NCI-H146 treated with DMSO at 0.1 percent for 48 hours (cell line): ENCODE measurements around the gene GRM8.

Experiments
- DNase-seq: peaks from one replicate; lab custom pipeline; 2025; ENCODE audit not compliant: unreplicated experiment; lab: John Stamatoyannopoulos, UW

GRM8 gene

DNA sequence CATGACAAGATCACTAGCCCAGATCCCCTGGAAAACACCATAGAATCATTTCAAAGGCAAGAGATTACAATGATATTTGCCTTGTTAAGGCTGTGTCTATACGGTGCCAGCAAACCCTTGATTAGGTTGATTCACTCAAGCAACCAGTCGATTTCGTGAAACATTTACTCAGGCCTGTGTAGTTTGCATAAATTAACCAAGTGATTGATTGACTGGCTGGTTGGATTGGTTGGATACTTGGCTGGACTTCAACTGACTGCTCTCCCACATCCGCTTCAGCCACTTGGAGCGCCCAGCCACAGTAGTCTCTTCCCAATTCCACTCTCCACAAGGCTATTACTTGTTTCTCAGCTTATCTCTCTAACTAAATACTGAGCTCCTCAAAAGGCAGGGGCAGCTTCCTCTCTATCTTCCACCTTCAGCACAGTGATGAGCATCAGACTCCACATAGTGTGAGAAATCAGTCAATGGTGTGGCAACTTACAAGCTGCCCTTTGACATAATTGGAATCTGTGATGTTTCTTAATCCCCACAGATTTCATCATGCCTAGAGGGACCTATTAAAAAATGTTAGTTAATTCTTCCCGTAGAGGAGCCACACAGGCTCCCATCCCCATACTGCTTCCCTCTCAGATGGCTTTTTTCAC is 217.4 kb downstream of the GRM8 start:
- DNase-seq = no peak

DNA sequence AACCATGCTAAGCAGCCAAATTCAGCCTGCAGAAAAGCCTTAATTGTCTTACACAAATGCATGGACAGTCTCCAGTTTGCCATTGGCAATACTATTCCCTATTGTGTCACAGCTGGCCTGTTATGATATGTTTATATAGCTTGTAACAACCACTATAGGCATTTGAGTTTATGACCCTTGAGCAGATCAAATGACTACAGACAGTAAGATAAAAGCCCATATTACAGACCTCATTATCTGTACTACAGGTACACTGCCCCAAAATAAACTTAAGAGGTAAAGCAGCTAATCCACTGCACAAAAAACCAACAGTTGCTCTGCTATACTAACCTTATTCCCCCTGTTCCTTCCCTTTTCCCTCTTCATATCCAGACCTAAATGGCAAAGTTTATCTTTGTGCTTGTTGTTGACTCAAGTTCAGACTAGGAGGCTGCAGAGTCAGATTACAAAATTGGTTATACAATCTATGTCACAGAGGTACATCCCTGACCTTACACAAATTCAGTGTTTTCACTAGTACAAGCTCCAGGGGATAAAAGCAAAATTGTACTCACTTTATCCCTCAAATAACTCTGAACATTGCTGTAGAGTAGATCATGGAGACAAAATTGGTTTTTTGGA is 218.4 kb downstream of the GRM8 start:
- DNase-seq = no peak

DNA sequence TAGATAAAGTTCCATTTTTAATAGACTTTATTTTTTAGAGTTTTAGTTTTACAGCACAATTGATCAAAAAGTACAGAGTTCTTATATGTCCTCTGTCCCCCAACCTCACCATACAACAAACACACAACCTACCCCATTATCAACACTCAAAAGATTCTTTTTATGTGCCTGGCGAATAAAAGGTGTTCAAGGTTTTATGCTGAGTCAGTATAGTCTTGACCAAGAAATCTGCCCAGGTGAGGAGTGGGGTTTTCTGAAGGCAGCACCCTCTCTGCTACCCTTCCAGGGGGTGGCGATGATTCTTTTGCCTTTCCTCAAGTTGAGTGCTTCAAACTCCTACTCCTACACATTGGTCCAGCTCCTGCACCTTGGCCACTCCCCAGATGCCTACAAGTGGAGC is 222.9 kb downstream of the GRM8 start:
- no peak for DNase-seq

DNA sequence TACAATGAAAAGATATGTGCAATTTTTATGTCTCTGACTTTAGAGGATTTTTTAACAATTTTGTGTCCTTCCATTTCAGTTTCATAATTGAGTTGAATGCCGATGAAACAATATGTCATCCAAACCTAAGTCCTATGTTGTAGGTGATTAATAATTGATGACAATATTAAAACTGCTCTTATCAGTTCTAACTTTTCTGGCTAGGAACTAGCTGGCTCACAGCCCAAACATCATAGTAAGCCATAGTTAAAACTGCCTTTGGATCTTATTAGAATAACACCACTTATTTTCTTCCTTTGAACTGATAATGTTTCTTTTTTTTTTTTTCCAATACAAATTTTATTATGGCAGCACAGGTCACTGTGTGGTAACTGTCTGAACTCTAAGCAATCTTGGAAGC is 230.9 kb downstream of the GRM8 start:
- no peak for DNase-seq

DNA sequence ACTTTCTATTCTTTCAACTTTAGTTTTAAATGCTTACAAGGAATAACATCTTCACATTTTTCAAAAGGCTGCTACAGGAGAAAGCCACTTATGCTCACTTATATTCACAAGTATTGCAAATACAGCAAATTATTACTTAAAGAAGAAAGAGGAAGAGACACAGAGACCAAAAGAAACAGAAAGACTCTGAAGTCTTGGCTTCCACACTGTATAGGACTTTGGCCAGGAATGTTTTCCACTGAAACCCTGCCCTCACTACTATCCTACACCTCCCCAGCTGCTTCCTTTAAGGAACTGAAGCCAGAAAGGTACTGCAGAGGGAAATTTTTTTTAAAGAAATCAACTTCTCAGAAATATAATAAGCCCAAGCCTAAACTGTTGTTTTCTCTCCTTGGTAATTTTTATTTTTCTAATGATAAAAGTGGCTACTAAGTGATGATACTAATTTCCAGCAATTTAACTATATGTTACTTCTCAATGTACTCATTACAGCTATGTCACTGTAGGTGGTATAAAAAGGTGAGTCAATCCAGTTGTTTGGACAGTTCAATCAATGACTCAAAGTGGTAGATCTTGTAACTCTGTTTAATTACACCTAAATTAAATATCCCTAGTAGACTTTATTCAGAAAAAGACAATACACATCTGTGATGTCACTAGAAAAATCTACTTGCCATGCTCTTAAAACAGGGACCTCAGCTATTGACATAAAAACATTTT is 231.6 kb downstream of the GRM8 start:
- DNase-seq = no peak

DNA sequence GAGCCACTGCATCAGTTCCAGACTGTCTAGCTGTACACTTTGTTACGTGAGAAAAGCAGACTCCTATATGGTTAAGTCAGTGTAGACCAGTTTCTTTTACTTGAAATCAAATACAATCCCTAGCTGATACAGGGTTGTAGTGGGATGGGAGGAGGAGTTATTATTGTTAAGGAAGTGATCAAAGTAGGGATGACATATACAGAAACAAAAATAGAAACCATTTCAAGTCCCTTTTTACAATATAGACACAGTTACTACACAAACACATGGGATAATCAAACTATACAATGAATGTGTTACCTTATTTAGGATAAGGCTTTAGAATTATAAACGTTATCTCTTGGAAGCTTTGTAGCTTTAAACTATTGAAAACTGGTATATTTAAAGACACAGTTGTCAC is 233.9 kb downstream of the GRM8 start:
- no peak for DNase-seq

DNA sequence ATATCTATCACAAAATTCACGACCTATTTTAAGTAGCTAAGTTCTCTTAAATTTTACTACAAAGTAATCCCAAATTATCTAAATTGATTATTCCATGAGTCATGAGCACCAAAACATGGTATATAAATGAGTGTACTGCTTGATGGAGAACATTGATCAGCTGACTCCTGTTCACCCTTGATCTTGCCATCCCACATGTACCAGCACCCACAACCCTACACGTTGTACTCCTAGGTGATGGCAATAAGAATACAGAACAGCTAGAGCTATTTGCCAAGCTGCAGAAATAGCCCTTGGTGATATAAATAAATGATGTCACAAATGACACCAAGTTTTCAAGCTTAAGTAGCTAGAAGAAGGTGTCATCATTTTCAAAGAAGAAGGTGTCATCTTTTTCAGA is 235.5 kb downstream of the GRM8 start:
- no peak for DNase-seq

DNA sequence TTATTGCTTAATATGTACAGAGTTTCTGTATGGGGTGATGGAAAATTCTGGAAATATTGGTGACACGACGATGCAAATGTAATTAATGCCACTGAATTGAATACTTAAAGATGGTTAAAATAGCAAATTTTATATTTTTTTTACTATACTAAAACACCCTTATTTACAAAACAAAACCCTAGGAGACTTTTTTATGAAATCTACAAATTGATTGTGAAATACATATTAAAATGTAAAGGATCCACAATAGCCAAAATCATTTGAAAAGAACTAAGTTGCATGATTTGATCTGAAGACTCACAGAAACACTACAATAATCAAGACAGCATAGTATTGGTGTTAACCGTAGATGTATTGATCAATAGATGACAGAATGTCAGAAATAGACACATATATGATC is 252.0 kb downstream of the GRM8 start:
- no peak for DNase-seq

DNA sequence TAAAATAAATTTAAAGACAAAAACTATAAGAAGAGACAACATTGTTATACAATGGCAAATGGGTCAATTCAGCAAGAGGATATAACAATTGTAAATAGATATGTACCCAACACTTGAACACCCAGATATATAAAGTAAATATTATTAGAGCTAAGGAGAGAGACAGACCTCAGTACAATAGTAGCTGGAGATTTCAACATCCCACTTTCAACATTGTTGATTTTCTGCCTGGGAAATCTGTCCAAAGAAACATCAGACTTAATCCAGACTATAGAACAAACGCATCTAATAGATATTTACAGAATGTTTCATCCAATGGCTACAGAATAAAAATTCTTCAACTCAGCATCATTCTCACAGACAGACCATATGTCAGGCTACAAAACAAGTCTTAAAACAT is 256.1 kb downstream of the GRM8 start:
- no peak for DNase-seq

DNA sequence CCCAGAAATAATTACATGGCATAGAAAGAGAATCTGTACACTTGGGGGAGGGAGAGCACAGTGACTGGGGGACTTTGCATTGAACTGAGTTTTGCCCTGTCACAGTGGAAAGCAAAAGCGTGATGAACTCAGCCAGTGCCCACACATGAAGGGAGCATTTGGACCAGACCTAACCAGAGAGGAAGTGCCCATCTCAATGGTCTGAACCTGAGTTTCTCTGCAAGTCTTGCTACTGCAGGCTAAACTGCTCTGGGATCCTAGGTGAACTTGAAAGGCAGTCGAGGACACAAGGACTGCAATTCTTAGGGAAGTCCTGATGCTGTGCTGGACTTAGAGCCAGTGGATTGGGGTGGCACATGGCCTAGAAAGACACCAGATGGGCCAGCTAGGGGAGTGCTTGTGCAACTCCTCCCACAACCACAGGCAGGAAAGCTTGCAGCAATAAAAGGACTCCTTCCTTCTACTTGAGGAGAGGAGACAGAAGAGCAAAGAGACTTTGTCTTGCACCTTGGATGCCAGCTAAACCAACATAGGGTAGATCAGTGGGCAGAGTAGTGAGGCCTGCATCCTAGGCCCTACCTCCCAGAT is 259.0 kb downstream of the GRM8 start:
- no peak for DNase-seq

DNA sequence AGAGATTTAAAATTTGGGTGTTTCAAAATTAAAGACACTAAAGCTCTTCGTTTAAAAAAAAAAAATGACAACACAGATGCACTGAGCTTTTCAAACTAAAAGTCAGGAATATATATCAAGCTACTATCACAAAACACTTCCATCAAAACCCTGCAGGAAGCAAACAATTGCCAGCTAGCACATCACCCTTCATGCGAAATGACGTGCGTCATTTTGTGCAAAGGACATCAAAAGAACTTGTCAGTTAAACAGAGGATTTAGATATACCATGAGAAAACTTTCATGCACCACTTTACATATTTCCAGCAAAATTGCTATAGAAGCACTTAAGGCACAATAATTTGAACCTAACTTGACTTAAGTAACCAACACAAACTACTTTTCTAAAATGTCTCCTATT is 264.7 kb downstream of the GRM8 start:
- no peak for DNase-seq

DNA sequence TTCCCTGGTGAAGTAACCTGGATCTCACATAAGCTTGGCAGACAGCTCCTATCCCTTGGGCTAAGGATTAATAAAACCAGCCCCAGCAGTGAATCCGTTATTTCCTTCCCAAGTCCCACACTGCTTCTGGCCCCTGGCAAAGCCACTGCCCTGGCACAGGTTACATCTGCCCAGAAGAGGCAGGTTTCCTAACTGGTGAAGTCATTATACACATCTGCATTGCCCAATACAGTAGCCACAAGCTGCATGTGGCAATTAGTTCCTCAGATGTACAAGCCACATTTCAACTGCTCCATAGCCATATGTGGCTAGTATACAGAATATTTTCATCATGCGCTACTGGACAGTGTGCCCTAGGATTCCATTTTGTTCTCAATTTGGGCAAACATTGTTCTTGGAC is 273.0 kb downstream of the GRM8 start:
- no peak for DNase-seq

DNA sequence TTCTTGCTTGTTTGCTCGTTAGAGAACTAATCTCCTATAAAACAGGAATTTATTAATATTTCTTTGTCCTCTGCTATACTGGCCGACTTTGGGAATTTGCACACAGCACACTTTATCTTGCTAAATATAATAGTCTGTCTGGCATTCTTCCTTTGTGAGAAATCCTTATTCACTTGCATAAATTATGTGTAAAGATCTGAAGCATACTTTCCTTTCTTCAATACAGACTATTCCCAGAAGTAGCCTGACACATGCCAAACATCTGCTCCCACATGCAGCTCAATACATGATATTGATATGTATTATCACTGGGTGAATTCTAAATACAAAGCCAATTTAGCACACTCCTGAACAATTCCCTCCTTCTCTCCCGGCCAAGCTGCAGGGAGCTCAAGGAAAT is 273.9 kb downstream of the GRM8 start:
- DNase-seq = no peak

DNA sequence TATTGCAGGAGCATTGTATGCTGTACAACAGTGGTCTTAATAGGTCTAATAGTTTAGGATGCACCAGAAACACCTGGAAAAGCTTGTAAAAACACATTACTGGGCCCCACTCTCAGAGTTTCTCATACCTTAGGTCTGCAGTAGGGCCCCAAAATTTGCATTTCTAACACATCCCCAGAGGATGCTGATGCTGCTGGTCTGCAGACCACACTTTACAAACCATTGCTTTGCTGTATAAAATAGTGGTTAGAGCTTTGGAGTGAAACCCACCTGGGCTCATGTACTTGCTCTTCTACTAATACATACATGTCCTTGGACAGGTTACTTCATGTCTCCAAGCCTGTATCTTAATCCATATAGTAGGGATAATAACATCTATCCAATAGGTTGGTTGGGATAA is 279.7 kb downstream of the GRM8 start:
- no peak for DNase-seq

DNA sequence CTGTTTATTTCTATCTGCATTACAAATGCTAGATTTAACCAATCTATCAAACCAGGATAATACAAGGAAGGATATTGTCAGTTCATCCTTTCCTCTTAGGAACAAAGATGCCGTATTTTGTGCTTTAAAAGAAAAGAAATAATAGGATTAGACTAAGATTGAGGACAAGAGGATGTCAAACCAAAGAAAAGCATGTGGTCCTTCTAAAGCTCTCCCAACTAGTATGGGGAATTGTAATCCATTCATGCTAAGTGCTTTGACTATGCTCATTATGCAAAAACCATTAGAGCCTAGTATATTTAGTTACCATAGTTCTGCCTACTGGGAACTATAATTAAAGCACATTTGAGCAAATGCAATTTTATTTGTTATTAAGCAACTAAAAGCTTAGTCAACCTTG is 280.2 kb downstream of the GRM8 start:
- no peak for DNase-seq

DNA sequence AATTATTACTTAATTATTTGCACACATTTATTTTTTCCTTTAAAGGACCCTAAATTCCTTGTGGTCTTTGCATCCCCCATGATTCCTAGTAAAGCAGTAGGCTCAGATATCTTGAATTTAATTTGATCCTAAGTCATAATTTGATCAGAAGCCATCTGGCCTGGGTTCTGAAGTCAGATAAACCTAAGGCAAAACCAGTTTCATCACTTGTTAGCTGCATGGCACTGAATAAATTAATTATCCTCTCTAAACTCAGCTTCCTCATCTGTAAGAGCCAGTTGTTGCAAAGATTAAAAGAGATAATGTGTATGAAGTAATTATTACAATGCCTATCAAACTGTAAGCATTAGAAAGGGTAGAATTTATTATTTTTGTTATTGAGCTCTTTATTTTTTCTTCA is 293.1 kb downstream of the GRM8 start:
- no peak for DNase-seq

DNA sequence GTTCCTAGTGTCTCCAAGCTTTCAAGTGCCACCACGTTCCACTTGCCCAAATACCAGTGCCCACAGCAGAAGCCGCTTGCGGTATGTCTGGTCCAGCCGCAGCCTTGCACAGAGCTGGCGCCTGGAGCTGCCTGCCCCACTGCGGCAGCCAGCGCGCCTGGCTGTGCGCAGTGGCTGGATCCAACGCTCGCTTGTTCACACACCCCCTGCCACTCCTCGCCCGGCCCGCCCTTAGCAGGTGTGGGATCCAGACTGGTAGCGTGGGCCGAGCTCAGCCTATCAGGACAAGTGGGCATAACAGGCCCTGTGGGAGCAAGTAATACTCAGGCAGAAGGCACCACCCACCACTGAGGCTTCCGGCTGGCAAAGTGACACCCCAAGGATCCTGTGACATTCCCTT is 294.4 kb downstream of the GRM8 start:
- no peak for DNase-seq

DNA sequence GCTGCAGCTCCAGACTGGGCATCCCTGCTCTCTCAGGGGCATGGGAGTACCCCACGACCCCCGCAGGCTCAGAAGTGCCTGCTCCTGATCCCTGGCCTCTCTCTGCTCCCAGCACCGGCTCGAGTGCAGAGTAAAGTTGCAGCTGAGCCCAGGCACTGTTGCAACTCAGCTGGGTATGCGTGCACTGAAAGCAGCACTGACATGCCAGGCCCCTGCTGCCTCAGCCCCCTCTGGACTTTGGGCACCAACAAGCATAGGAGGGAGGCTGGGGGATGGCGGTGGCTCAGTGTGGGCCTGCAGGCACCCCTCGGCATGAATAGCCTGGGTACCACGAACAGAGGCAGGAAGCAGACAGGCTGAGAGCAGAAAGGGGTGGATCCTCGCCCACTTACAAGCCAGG is 295.3 kb downstream of the GRM8 start:
- no peak for DNase-seq

DNA sequence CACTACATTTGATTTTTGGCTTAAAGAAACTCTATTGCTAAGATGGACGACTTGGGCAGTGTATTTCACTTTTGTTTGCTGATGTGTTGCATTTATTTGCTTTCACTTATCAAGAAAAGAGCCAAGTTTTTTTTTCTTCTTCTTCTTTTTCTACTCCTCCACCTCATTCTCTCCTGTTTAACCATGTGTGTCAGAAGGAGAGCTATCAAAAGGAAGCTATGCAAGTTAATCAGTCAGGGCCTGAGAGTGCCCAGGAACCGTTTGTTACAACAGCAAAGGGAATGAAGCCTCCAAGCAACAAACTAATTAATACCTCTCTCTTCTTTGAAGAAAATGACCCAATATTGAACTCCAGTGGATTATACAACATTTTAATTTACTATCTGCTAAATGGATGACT is 299.3 kb downstream of the GRM8 start:
- DNase-seq = no peak

DNA sequence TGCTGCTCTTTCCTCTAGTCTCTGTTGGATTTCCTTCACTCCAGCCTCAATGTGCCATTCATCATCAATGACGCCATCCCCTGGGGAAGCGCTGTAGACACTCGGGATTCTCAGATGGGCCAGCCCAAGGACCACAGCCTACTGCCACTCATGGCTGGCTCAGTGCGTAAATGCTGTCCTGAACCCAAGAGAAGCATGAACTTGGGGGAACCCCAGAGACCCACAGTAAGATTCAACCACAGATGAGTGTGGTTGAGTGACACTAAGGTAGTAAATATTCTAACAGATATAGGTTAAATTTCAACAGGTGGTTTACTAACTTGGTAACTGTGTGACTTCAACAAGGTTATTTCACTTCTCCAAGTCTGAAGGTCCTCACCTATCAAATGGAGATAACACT is 304.1 kb downstream of the GRM8 start:
- DNase-seq = no peak

DNA sequence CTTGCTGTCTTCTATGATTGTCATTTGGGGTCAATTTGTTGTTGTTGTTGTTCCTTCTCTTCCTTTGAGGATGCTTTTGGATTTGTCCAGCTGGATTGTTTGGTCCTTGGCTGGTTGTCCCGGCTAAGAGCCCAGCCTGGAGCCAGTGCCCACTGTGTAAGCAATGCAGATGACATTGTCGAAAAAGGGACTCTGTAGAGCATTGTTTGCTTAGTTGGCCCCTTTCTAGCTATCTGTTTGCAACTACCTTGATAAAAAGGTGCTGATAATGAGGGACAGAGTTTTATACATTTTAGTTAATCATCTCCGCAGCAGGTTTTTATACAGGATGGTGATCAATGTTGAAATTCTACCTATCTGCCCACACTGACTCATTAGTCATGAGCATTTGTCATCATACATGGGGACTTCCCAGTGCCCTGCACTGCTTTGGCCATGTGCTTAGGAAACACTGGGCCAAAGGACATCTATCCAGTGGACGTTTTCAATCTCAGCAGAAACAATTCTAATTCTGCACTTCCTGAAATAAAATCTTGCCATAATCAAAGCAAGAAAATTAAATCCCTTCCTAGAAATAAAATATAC is 311.9 kb downstream of the GRM8 start:
- DNase-seq = no peak

DNA sequence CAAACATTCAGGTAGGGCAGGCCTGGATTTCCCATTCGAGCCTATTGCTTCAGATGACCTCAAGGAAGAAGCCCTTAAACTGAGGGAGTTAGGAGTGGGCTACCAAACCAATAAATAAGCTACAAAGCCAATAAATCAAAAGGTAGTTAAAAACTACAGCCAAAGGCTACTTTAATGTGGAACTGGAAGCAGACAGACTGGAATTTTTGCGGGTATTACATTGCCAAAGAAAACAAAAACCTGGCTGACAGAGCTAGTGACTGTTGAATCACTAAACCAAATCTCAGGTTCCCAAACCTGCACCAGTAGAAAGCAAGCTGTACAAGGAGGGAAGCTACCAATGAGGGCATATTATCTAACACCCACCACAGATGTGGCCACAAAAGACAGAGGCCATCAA is 315.6 kb downstream of the GRM8 start:
- DNase-seq = no peak
